GM21367 (cell line): ENCODE data around the gene ALPK3.

ENCODE experiments used
- ATAC-seq: cut with Tn5 transposase; IDR thresholded peaks from one replicate; pipeline ENCODE4 v1.9.1; 2021; ENCODE audit not compliant: unreplicated experiment

ALPK3 gene

DNA sequence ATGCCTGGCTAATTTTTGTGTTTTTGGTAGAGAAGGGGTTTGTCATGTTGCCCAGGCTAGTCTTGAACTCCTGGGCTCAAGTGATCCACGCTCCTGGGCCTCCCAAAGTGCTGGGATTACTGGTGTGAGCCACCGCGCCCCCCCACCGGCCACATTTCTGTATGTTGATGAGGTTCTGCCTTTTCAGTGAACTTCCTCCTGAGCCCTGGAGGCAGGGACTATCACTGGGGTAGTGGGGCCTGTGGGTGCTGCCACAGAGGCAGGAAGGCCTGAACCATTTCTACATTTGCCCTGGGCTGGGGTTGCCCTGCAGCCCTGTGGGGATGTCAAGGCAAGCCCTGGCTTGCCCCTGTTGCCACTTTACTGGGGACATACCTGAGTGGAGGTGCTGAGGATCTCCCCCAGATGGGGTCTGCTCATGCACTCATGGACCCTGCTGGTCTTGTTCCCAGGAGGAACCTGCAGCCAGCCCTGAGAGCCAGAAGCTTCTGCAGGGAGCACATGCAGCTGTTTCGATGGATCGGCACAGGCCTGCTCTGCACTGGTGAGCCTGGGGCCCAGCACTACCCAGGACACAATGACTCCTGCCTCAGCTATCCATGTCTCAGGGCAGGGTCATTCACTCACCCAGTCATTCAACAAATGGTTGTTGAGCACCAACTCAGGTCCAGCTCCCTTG, 73.0 kb downstream of the ALPK3 start:
- no peak for ATAC-seq

DNA sequence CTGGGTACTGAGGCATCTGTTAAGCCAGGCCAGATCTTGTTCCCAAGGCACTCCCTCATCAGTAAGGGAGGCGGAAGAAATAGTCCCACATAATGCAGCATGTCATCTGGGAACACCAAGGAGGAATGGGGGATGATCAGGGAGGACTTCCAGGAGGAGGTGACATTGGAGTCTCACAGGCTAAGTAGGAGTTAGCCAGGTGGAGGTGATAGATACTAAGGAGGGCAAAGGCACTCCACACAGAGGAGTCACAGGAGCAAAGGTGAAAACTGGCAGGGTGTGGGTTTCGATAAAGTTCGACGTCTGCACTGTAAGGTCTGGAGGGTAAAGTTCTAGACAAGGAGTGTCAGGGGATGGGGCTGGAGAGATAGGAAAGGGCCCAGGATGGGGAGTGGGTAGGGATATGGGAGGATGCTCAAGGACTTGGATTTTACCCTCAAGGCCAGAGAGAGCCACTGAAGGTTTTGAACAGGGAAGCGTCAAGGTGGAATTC, 73.6 kb downstream of the ALPK3 start:
- ATAC-seq = no peak

DNA sequence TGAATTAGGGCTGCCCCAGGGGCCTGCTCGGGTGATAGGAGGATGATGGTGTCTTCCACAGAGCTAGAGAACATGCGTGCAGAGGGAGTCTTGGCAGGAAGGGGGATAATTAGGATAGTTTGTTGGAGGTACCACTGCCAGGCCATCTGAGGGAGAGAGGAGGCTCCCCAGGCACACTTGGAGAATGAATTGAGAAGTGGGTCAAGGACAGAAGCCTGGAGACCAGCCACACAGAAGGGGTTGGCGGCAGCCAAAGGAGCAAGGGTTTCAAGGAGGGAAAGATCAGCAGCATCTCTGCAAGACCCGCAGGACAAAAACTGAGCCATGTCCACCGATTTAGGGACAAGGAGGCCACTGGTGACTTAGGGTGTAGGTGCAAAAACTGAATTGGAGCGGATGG, 74.2 kb downstream of the ALPK3 start:
- no peak for ATAC-seq

DNA sequence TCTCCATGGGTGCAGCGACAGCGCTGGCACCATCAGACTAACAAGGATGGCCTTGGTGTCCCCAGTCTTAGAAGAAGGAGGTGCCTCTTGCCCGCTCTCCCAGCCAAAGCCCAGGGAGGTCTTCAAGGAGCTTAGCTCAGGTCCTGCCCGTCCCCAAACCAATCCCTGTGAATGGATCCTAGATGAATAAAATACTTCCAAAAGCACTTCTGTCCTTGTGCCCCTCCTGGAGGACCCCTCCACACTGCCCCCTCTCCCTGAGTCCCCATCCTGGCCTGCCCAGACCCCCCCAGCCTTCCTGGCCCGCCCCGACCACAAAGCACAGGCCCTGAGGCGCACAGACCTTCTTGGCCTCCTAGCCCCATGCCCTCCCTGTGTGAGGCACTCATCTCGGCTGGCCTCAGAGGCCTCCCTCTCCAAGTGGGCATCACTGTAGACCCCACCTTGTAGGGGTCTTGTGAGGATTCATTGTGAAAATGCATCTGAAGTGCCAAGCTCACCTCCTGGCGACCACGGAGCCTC, 75.7 kb downstream of the ALPK3 start:
- no peak for ATAC-seq

DNA sequence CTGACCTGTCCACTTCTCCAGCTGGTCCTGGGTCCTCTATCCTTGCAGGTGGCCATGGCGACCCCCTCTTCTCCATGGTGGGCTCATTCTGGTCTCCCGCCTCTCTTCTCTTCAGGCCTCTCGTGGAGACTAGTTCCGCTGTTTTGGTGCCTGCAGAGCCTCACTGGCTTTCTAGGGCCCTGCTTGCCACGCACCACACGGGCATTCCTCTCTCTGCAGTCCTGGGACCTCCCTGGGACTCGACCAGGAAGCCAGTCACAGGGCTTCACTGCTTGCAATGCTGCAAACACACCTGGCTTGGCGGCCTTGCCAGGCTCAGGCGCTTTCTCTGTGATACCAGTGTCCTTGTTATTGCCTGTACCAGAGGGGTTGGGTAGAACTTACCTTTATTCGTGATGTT, 76.5 kb downstream of the ALPK3 start:
- ATAC-seq = no peak

DNA sequence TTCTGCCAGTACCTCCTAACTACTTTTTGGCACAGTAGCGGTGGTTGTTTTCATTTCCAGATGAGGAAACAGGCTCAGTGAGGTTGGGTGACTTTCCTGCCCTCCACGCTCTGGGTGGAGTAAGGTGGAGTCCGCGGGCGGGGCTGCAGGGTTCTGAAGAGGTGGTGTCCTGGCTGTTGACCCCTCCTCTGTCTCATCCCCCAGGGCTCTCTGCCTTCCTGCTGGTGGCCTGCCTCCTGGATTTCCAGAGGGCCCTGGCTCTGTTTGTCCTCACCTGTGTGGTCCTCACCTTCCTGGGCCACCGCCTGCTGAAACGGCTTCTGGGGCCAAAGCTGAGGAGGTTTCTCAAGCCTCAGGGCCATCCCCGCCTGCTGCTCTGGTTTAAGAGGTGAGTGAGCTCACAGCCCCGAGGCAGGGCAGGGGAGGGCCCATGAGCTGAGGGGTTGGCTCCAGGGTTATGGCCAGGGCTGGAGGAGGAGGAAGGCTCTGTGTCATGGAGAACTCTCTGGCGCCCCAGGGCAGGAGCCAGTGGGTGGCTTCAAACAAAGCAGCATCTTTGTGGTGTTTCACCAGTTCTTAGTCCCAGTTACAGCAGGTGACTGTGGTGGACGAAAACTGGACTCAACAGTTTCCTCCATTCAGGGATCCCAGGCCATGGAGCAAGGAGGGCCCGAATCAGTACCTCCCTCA, 77.7 kb downstream of the ALPK3 start:
- no peak for ATAC-seq

DNA sequence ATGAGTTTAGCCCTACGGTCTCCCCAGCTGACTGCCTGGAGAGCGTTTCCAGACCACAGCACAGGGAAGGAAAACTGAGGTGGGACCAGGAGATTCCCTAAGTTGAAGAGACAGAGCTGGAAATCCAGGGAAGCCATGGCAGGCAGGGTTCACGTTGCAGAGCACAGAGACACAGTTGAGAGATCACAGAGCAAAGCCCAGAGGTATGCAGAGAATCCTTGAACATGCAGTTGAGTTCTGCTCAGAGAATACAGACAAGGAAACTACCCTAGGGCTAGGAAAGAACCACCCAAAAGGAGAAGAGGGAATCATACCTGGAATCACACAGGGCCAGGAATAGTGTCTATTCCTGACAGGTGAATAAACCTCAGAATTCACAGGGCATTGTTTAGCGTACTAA, 81.6 kb downstream of the ALPK3 start:
- ATAC-seq = no peak

DNA sequence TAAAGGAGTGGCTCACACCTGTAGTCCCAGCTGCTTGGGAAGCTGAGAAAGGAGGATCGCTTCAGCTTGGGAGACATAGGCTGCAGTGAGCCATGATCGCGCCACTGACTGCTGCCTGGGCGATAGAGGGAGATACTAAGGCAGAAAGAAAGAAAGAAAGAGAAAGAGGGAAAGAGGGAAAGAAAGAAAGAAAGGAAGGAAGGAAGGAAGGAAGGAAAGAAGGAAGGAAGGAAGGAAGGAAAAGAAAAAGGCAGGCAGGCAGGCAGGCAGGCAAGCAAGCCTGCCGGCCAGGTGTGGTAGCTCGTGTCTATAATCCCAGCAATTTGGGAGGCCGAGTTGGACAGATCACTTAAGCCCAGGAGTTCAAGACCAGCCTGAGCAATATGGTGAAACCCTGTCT, 82.6 kb downstream of the ALPK3 start:
- no peak for ATAC-seq

DNA sequence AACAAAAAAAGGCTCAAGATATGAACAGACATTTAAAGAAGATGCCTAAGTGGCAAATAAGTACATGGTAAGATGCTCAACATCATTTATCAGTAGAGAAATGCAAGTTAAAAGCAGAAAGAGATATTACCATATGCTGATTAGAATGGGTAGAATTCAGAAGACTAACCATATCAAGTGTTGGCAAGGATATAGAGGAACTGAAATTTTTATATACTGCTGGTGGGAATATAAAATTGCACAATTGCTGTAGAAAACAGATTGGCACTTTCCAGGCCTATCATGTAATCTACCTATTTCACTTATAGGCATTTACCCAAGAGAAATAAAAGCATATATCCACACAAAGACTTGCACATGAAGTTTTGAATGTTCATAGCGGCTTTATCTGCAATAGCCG, 84.4 kb downstream of the ALPK3 start:
- ATAC-seq = no peak

DNA sequence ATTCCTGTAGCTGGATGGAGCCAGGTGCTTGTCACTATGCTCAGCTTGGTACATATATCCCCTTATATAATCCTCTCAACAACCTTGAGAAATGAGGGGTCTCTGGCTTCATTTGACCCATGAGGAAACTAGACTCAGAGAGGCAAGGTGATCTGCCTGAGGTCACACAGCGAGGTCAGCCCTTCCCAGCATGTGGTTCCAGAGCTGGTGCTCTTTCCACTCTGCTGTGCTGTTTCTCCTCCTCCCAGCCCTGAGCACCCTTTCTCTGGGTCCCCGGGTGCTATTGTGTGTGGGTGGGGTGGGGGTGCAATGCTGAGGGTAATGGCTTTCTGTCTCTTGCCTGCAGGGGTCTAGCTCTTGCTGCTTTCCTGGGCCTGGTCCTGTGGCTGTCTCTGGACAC, 86.6 kb downstream of the ALPK3 start:
- no peak for ATAC-seq

DNA sequence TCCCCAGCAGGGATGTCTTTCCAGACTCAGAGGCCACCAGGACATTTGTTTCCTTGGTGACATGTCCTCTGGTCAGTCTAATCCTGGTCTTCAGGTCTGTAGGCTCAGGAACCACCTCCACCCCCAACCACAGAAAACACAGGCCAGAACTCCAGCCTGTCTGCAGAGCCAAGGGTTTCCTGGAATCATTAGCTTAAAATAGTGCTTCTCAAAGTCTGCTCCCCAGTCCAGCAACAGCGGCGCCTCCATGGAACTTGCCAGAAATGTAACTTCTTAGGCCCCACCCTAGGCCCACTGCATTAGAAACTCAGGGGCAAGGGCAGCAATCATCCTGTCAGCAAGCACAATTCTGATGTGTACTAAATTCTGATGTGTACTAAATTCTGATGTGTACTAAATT, 87.3 kb downstream of the ALPK3 start:
- no peak for ATAC-seq

DNA sequence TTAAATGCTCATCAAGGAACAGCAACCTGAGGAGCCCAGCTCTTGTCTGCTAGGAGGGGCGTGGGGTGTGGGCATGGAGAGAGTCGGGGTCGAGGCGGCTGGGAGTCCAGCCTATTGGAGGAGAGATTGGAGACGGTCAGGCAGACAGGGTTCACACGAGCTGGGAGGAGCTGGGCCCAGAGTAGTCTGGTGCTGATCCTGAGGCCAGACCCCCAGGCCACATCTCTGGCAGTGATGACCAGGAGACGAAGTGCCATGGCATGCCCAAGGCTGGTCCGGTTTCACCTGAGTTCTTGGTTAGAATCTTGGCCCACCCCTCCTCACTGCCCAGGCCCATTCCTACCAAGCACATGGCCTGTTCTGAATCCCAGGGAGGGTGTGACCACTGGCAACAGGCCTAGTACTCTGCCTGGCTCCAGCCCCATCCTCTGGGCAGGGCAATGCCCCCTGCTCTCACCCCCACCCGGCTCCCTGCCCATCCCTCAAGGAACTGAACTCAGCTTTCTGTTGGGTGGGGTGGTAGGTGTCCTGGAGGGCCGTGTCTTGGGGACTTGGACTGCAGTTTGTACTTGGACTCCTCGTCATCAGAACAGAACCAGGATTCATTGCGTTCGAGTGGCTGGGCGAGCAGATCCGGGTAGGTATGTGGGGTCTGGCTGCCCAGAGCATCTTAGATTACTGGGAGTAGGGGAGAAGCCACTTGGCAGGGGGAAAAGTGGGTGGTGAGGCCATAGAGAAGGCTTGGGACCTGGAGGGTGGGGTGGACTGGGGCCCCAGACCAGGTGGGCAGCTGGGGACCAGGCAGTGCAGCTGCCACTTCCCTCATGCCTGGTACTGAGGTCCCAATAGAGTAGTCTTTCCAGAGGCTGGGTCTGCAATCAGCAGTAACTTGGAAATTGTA, 88.1 kb downstream of the ALPK3 start:
- ATAC-seq = no peak

DNA sequence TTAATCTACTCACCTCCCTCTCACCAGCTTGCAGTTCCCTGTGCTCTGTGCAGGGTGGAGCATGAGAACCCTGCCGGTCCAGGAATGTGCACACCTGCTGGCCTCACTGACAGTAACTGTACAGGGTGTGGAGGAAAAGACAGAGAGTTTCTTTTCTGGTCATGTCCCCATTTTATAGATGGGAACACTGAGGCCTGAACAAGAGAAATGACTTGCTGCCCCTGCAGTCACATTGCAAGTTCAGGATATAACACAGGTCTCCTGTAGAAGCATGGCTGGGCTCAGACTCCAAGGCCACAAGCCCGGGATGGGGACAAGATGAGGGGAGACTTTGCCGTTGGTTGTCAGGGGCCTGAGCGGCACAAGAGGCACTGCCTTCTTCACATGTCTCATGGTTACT, 90.6 kb downstream of the ALPK3 start:
- ATAC-seq = no peak

DNA sequence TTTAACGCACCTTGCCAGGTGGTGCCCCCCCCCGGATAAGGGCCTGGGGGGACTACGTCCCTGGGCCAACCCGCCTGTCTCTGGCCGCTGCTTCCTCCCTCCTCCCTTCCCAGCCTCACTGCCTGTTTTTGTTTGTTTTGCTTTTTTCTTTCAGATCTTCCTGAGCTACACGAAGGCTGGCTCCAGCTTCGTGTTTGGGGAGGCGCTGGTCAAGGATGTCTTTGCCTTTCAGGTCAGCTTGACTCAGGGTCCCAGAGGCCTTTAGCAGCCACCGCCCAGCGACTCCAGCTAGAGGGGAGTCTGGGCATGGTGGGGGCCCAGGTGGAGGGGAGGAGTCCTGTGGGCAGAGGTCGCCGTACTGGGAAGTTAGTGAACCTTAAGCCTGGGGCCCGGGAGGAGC, 91.4 kb downstream of the ALPK3 start:
- ATAC-seq = no peak

DNA sequence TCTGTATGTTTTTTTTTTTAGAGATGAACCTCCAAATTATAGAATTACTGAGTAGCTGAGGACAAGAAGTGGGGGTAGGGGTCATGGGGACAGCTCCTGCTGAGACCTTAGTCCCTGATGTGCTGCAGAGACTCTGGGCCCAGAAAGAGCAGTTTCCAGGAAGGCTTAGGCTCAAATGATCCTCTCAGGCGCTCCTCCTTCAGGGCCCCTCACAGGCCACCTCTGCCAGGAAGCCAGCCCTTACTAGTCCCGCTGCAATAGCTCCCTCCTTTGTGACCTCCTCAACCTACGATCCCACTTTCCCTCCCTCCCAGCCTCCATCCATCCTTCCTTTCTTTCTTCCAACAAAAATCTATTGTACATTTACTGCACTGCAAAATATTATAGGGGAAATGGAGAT, 91.9 kb downstream of the ALPK3 start:
- ATAC-seq = no peak

DNA sequence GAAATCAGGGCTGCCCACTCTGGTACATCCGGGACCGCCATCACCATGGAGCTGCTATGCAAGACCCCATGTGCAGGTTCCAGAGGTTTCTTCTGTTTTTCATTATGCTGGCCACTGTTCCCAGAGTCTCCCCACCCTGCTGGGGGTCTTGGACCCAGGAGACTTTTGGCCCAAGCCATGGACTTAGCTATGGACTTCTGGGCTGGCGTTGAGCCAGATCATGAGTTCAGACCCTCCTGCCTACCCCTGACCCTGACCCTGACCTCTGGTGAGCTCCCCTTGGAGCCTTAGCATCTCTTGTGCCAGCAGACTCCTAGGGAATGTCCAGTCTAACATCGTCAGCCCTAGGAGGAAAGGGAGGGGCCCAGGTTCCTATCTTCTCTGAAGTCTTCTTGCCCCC, 92.6 kb downstream of the ALPK3 start:
- no peak for ATAC-seq

DNA sequence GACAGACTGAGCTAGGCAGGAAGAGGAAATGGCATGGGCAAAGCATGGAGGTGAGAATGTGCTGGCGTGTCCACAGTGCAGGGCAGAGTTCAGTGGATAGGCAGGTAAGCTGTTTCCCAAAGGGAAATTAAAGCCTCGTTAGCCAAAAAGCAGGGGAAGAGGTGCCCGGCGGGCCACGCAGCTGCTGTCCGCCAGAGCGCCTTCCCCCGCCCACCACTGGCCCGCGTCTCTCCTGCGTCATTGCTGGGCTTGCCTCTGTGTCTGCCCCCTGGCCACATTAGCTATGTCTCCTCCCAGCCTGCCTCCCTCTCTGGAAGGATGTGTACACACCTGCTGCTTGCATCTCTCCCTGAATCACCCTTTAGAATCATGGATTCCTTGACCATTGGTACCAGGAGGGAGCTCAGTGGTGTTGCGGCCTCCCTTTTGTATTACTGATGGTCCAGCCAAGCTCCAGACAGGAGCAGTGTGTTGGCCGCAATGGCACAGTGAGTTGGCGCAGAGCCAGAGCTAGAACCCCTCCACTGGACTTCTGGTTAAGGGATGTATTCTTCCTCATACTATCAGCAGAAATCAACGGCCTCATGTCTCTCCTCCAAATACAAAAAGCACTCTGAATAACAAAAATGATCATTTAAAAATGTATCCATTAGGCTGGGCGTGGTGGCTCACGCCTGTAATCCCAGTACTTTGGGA, 93.9 kb downstream of the ALPK3 start:
- ATAC-seq = no peak

DNA sequence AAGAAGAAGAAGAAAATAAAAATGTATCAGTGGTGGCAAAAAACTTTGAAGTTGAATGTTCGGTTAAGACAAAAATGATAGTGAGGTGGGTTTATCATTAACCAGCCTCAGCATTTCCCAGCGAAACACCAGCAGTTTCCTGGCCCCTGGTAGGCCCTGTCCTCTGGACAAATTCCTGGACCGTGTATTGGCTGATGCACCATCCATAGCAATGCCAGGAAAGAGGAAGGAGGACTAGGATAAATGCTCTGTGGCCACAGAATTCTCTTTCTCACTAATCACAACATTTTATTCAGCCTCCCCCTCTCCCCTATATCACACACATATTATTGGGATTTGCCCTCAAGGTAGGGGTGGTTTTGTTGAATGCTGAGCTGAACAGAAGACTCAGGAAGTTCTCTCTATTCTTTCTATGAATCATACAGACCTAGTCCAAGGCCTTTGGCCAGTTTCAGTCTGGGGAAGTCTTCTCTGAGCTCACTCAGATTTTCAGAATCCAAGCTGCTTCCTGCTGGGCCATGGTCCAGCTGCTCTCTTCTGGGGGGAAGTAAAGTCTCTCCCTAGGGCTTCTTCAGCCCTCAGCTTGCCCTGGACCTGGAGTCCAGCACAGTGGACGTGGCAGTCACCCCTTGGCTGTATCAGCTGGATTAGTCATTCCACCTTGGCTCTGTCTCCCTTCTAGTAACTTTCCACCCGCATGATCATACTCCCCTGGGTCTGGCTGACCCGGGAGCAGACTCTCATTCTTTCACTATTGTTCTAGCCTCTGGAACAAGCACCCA, 94.9 kb downstream of the ALPK3 start:
- no peak for ATAC-seq

DNA sequence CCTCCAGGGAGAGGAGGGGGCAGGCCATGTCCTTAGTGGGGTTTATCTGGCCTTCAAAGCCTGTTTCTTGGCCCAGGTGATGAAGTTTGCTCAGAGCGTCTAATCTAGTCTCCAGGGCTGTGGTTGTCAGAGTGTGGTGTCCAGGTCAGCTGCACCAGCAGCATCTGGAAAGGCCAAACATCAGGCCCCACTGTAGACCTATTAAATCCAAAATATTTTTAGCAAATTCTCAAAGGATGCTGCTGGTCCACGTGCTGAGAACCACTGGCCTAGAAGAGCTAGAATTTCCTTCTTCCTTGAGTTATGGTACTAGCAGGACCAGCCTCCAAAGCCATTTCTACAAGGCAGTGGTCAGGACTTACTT, 96.2 kb downstream of the ALPK3 start:
- ATAC-seq = no peak

DNA sequence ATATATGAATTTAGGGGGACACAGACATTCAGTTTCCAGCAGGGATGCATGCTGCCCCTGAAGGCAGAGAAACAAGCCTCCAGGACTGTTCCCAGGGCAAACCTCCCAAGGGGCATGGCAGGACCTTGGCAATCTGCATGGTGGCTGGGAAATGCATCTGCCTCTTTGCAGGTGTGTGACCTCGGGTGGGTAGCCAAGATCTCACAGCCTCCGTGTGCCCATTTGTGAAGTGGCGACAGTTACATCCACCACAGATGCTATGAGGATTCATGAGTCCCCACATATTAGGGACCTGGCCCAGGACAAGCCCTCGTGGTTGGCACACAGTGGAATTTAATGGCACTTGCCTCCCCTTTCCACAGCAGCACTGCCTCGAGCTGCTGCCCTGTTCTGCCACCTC, 97.2 kb downstream of the ALPK3 start:
- ATAC-seq = no peak
